H1 (cell line): ENCODE data around the gene ARMC6.

Experiments
- CREB1 ChIP-seq: IDR thresholded peaks from 2 replicates; pipeline ENCODE4 v1.6.1; 2012; ENCODE audit warnings: inconsistent platforms
- CTCF ChIP-seq, 3 experiments: IDR thresholded peaks; 1 replicate in 2 of 3; 2 replicates in 1 of 3; pipeline versions ENCODE4 v1.5.1 to v1.6.1; 2011; ENCODE audit warnings: low read length in 3 of 3, mild to moderate bottlenecking in 3 of 3, inconsistent platforms in 2 of 3, low read depth in 1 of 3, moderate library complexity in 1 of 3; ENCODE audit not compliant: insufficient read depth in 1 of 3; ENCODE audit errors: control extremely low read depth in 1 of 3
- SP2 ChIP-seq: IDR thresholded peaks from 2 replicates; pipeline ENCODE4 v1.6.1; 2012; ENCODE audit warnings: mild to moderate bottlenecking, low read length, inconsistent platforms

GRCh38 chr19:19022380-19022961, 10.9 kb upstream of the ARMC6 start:
- TF ChIP-seq CREB1 (no peak), CTCF (IDR thresholded peaks at IDR 0.05; ENCODE audit: control extremely low read depth in 1 of 3, insufficient read depth in 1 of 3, low read depth in 1 of 3, low read length in 3 of 3) (no peak), SP2 (no peak)
